ENCODE results near the gene SART3. TPM values are rescaled to one million over a fixed set of nuclear protein-coding genes. Genes with fewer than 3 reads are reported as not detected.
"Not testable (repeated sequence)": the region's sequence is repeated elsewhere in the genome, so short reads cannot be mapped to it uniquely, and the experiment has no call there.

Gene SART3
- total RNA-seq, 4 donors from 2014 or later, result 46.1 to 77.0 (median 62.8) TPM

GRCh38 chr12:108576660-108577234 is 15.8 kb upstream of the SART3 start:
- peak; percentile 20 to 29 for DNase-seq (ENCODE audit: low spot score in 2 of 2)
- Histone ChIP-seq H3K36me3 (no peaks in the 10 kb centered on the region), H3K9me3 (no peaks in the 10 kb centered on the region), H3K4me1 (peaks cover 13% of the 10 kb centered on the region), H3K4me3 (no peak overlapping the region), H3K27me3 (no peaks in the 10 kb centered on the region), H3K27ac (no peak overlapping the region)
- 63% methylated on average over 6 of the region's 6 CpGs for WGBS
- TF ChIP-seq POLR2A (IDR thresholded peaks at IDR 0.05), result no peak
- no peak for TF ChIP-seq EP300 (IDR thresholded peaks at IDR 0.05)
- TF ChIP-seq POLR2AphosphoS5 (IDR thresholded peaks at IDR 0.05), result no peak
- no peak for TF ChIP-seq CTCF (IDR thresholded peaks at IDR 0.05)

GRCh38 chr12:108575199-108575912 is 14.4 kb upstream of the SART3 start:
- TF ChIP-seq EP300 (IDR thresholded peaks at IDR 0.05) (no peak), POLR2A (IDR thresholded peaks at IDR 0.05) (no peak), POLR2AphosphoS5 (IDR thresholded peaks at IDR 0.05) (no peak), CTCF (IDR thresholded peaks at IDR 0.05) (no peak)
- WGBS, result 92% methylated on average over 9 of the region's 9 CpGs
- no peak overlapping the region for H3K27ac ChIP-seq
- no peak overlapping the region for H3K4me3 ChIP-seq
- no peaks in the 10 kb centered on the region for H3K27me3 ChIP-seq
- H3K9me3 ChIP-seq, result no peaks in the 10 kb centered on the region
- peaks cover 6% of the 10 kb centered on the region for H3K4me1 ChIP-seq
- H3K36me3 ChIP-seq, result no peaks in the 10 kb centered on the region
- DNase-seq (ENCODE audit: low spot score in 2 of 2), result peak in 1 of 2 donors; percentile 45

GRCh38 chr12:108574276-108574675 is 13.3 kb upstream of the SART3 start:
- not testable (repeated sequence) for DNase-seq (ENCODE audit: low spot score in 2 of 2); H3K4me3 ChIP-seq; H3K27me3 ChIP-seq; H3K36me3 ChIP-seq; H3K27ac ChIP-seq; H3K4me1 ChIP-seq; H3K9me3 ChIP-seq
- 97% methylated on average over 1 of the region's 1 CpG for WGBS

GRCh38 chr12:108573317-108573716 is 12.3 kb upstream of the SART3 start:
- H3K4me3 ChIP-seq, result no peak overlapping the region
- H3K27ac ChIP-seq, result no peak overlapping the region
- WGBS, result 56% methylated on average over 2 of the region's 2 CpGs
- no peaks in the 10 kb centered on the region for H3K27me3 ChIP-seq
- H3K9me3 ChIP-seq, result no peaks in the 10 kb centered on the region
- DNase-seq (ENCODE audit: low spot score in 2 of 2), result no peak
- H3K36me3 ChIP-seq, result peaks cover 19% of the 10 kb centered on the region
- TF ChIP-seq EP300 (IDR thresholded peaks at IDR 0.05), result no peak
- TF ChIP-seq POLR2A (IDR thresholded peaks at IDR 0.05), result no peak
- TF ChIP-seq CTCF (IDR thresholded peaks at IDR 0.05), result no peak
- TF ChIP-seq POLR2AphosphoS5 (IDR thresholded peaks at IDR 0.05), result no peak
- H3K4me1 ChIP-seq, result no peaks in the 10 kb centered on the region

- Histone ChIP-seq H3K9me3 (no peaks in the 10 kb centered on the region), H3K4me1 (peaks cover under 1% of the 10 kb centered on the region), H3K36me3 (peaks cover 29% of the 10 kb centered on the region), H3K27ac (no peak overlapping the region), H3K27me3 (no peaks in the 10 kb centered on the region), H3K4me3 (no peak overlapping the region)
- peak; percentile 27 to 37 for DNase-seq (ENCODE audit: low spot score in 2 of 2)
- 69% methylated on average over 8 of the region's 8 CpGs for WGBS
- TF ChIP-seq POLR2AphosphoS5 (IDR thresholded peaks at IDR 0.05) (no peak), POLR2A (IDR thresholded peaks at IDR 0.05) (no peak), EP300 (IDR thresholded peaks at IDR 0.05) (no peak)
Observed at GRCh38 chr12:108572166-108572790, 11.3 kb upstream of the SART3 start.

GRCh38 chr12:108571609-108572165 is 10.7 kb upstream of the SART3 start:
- H3K27ac ChIP-seq, result no peak overlapping the region
- H3K4me1 ChIP-seq, result peaks cover 6% of the 10 kb centered on the region
- DNase-seq (ENCODE audit: low spot score in 2 of 2), result peak in 1 of 2 donors; percentile 15
- H3K36me3 ChIP-seq, result peaks cover 35% of the 10 kb centered on the region
- TF ChIP-seq POLR2AphosphoS5 (IDR thresholded peaks at IDR 0.05) (no peak), EP300 (IDR thresholded peaks at IDR 0.05) (no peak), POLR2A (IDR thresholded peaks at IDR 0.05) (no peak), CTCF (IDR thresholded peaks at IDR 0.05) (no peak)
- no peak overlapping the region for H3K4me3 ChIP-seq
- H3K9me3 ChIP-seq, result no peaks in the 10 kb centered on the region
- H3K27me3 ChIP-seq, result no peaks in the 10 kb centered on the region
- WGBS, result 91% methylated on average over 8 of the region's 8 CpGs
